PC-3 (cell line): ENCODE results near the gene CRIM1. TPM values are rescaled to one million over a fixed set of nuclear protein-coding genes. Genes with fewer than 3 reads are reported as not detected.
A peak's percentile ranks its signal among the peaks of the same experiment; 100 is the strongest.

Experiments
- ATAC-seq: fragments of 200-7000 bp; cut with Tn5 transposase; 2 replicates; pipeline ENCODE4 v1.9.1; 2020; ENCODE audit warnings: mild to moderate bottlenecking, moderate library complexity
- BruUV-seq: library from RNA; stranded (reverse); fragments of 400-500 nt; replicated peaks from 2 replicates; lab custom pipeline; 2021; lab: Mats Ljungman, UMichigan
- CTCF ChIA-PET: fragments of 300-600 bp; sonication (Branson Sonifier 250); formaldehyde crosslinking; loops from one replicate; lab custom pipeline; 2022; ENCODE audit warnings: antibody characterized with exemption; lab: Charles Lee
- POLR2A ChIA-PET: fragments of 300-600 bp; sonication (Branson Sonifier 250); formaldehyde crosslinking; loops from one replicate; lab custom pipeline; 2022; ENCODE audit warnings: antibody characterized with exemption; ENCODE audit not compliant: unreplicated experiment; lab: Charles Lee
- DNase-seq: peaks from one replicate; pipeline ENCODE4 v3.0.0-alpha.2; 2015
- H2AFZ ChIP-seq: fragments of 300-600 bp; sonication (generic); 2 replicates; pipeline ENCODE4 v1.6.0; 2016; ENCODE audit warnings: antibody characterized with exemption, low read length
- H3F3A ChIP-seq: fragments of 300-600 bp; sonication (generic); one replicate; pipeline ENCODE4 v1.6.0; 2017; ENCODE audit warnings: antibody characterized with exemption, low read length, control low read depth, mild to moderate bottlenecking; ENCODE audit not compliant: unreplicated experiment
- H3K27ac ChIP-seq: fragments of 300-600 bp; sonication (generic); 2 replicates; pipeline ENCODE4 v1.5.1; 2016; ENCODE audit warnings: mild to moderate bottlenecking, low read length
- H3K27me3 ChIP-seq: fragments of 300-600 bp; sonication (generic); 2 replicates; pipeline ENCODE4 v1.6.1; 2016; ENCODE audit warnings: low read length, mixed read lengths
- H3K36me3 ChIP-seq: fragments of 300-600 bp; sonication (generic); 2 replicates; pipeline ENCODE4 v1.6.1; 2016; ENCODE audit warnings: low read depth, mixed run types, low read length, mixed read lengths
- H3K4me1 ChIP-seq: fragments of 300-600 bp; sonication (generic); 2 replicates; pipeline ENCODE4 v1.5.1; 2016; ENCODE audit warnings: low read length; ENCODE audit not compliant: insufficient read depth
- H3K4me2 ChIP-seq: fragments of 300-600 bp; sonication (generic); 2 replicates; pipeline ENCODE4 v1.6.0; 2016; ENCODE audit warnings: low read length
- H3K4me3 ChIP-seq: fragments of 300-600 bp; sonication (generic); 2 replicates; pipeline ENCODE4 v1.5.1; 2016; ENCODE audit warnings: mild to moderate bottlenecking, low read length, mixed read lengths
- H3K79me2 ChIP-seq: fragments of 300-600 bp; sonication (generic); 2 replicates; pipeline ENCODE4 v1.6.1; 2017; ENCODE audit warnings: low read length, mixed read lengths
- H3K9ac ChIP-seq: fragments of 300-600 bp; sonication (generic); 2 replicates; pipeline ENCODE4 v1.6.0; 2016; ENCODE audit warnings: mild to moderate bottlenecking, low read length
- H3K9me2 ChIP-seq: fragments of 300-600 bp; sonication (generic); replicated peaks from 2 replicates; pipeline ENCODE4 v1.6.1; 2016; ENCODE audit warnings: mixed run types, low read length, mixed read lengths
- H3K9me3 ChIP-seq: fragments of 300-600 bp; sonication (generic); 2 replicates; pipeline ENCODE4 v1.6.1; 2016; ENCODE audit warnings: low read length, mixed read lengths
- H4K20me1 ChIP-seq: fragments of 300-600 bp; sonication (generic); 2 replicates; pipeline ENCODE4 v1.6.1; 2016; ENCODE audit warnings: low read length, mixed read lengths
- CTCF ChIP-seq: fragments of 300-600 bp; sonication (generic); conservative IDR thresholded peaks from 2 replicates; pipeline ENCODE4 v1.5.1; 2017; ENCODE audit warnings: antibody characterized with exemption, low read depth, mild to moderate bottlenecking, low read length
- EZH2 ChIP-seq: fragments of 300-600 bp; sonication (generic); IDR thresholded peaks from one replicate; pipeline ENCODE4 v1.6.1; 2017; ENCODE audit warnings: antibody characterized with exemption, mild to moderate bottlenecking, low read length; ENCODE audit not compliant: unreplicated experiment
- EZH2phosphoT487 ChIP-seq: fragments of 300-600 bp; sonication (generic); IDR thresholded peaks from 2 replicates; pipeline ENCODE4 v1.6.1; 2018; ENCODE audit warnings: mild to moderate bottlenecking, antibody characterized with exemption, low read length, borderline replicate concordance
- intact Hi-C: fragments of 100-400 bp; cut with micrococcal nuclease; formaldehyde crosslinking; loops from 2 replicates; pipeline ENCODE4 v1.9.0; 2023
- total RNA-seq: library from RNA; depleted of rRNA; stranded (reverse); fragments of >200 nt; gene quantifications from 2 replicates; pipeline ENCODE4 v1.2.3, GENCODE V29; 2014

Gene CRIM1
- total RNA-seq, 1 experiment from 2014 or later = 70.7 TPM

GRCh38 chr2:36478332-36478738 is 122.8 kb downstream of the CRIM1 start:
- TF ChIP-seq CTCF (no peak), EZH2 (no peak), EZH2phosphoT487 (no peak)
- Histone ChIP-seq H3K4me2 (peak overlapping the region; percentile 53), H3K79me2 (peaks cover 35% of the 10 kb centered on the region), H3K4me3 (no peak overlapping the region), H4K20me1 (no peaks in the 10 kb centered on the region), H3K9ac (no peak overlapping the region), H3K9me2 (no peaks in the 10 kb centered on the region), H3F3A (peaks cover 21% of the 10 kb centered on the region), H3K4me1 (peaks cover 46% of the 10 kb centered on the region), H3K36me3 (peaks cover 81% of the 10 kb centered on the region), H2AFZ (no peak overlapping the region), H3K9me3 (peaks cover 14% of the 10 kb centered on the region), H3K27ac (peak overlapping the region; percentile 68), H3K27me3 (no peaks in the 10 kb centered on the region)
- BruUV-seq = no TSS peak
- CTCF ChIA-PET = no interaction called here
- DNase-seq (peak; percentile 96), ATAC-seq (peak; percentile 83)
- POLR2A ChIA-PET = no interaction called here
- intact Hi-C loops = loop anchor here (1.0 to 2.0 kb wide), 3 partner anchors 8 to 26 kb away; no protein-coding TSS in a partner anchor

GRCh38 chr2:36478999-36479398 is 123.4 kb downstream of the CRIM1 start:
- Histone ChIP-seq H3K27me3 (no peaks in the 10 kb centered on the region), H3K4me3 (no peak overlapping the region), H3K27ac (peak overlapping the region; percentile 68), H3K9me2 (no peaks in the 10 kb centered on the region), H3K9me3 (peaks cover 14% of the 10 kb centered on the region), H3K9ac (no peak overlapping the region), H3K4me2 (peak overlapping the region; percentile 43), H3K4me1 (peaks cover 49% of the 10 kb centered on the region), H3K36me3 (peaks cover 81% of the 10 kb centered on the region), H2AFZ (no peak overlapping the region), H3K79me2 (peaks cover 41% of the 10 kb centered on the region), H3F3A (peaks cover 21% of the 10 kb centered on the region), H4K20me1 (no peaks in the 10 kb centered on the region)
- no TSS peak for BruUV-seq
- POLR2A ChIA-PET = no interaction called here
- DNase-seq (no peak), ATAC-seq (no peak)
- TF ChIP-seq EZH2phosphoT487 (no peak), EZH2 (no peak), CTCF (no peak)
- intact Hi-C loops = loop anchor here (1.0 to 2.0 kb wide), 3 partner anchors 7 to 26 kb away; no protein-coding TSS in a partner anchor
- CTCF ChIA-PET = no interaction called here

- no peaks in the 10 kb centered on the region for H3K27me3 ChIP-seq
- no peak overlapping the region for H3K9ac ChIP-seq
- no peaks in the 10 kb centered on the region for H4K20me1 ChIP-seq
- no peak overlapping the region for H3K4me2 ChIP-seq
- no peaks in the 10 kb centered on the region for H3K9me2 ChIP-seq
- H3K27ac ChIP-seq = no peak overlapping the region
- no peak overlapping the region for H3K4me3 ChIP-seq
- no peak for TF ChIP-seq CTCF
- no peak for TF ChIP-seq EZH2phosphoT487
- TF ChIP-seq EZH2 = no peak
- intact Hi-C loops = loop anchor here (2.0 kb wide), 1 partner anchor 25 kb away; no protein-coding TSS in a partner anchor
- peaks cover 53% of the 10 kb centered on the region for H3K4me1 ChIP-seq
- ATAC-seq (no peak), DNase-seq (no peak)
- H3K36me3 ChIP-seq = peaks cover 81% of the 10 kb centered on the region
- POLR2A ChIA-PET = no interaction called here
- H3K9me3 ChIP-seq = peaks cover 14% of the 10 kb centered on the region
- peaks cover 21% of the 10 kb centered on the region for H3F3A ChIP-seq
- no TSS peak for BruUV-seq
- peaks cover 45% of the 10 kb centered on the region for H3K79me2 ChIP-seq
- CTCF ChIA-PET = no interaction called here
- no peak overlapping the region for H2AFZ ChIP-seq
These were observed 123.8 kb downstream of the CRIM1 start for GRCh38 chr2:36479406-36479805.
